Measurements from ENCODE around the gene OR10G2.

- TF ChIP-seq CTCF (conservative IDR thresholded peaks at IDR 0.05) (no peak), EZH2 (IDR thresholded peaks at IDR 0.05; ENCODE audit: low read depth) (no peak)
Observed at GRCh38 chr14:21654215-21654614, 19.5 kb upstream of the OR10G2 start.

Data from PC-9 (cell line).